HG02943 (cell line): ENCODE results near the gene C4orf50.
"Not testable (repeated sequence)": the region's sequence is repeated elsewhere in the genome, so short reads cannot be mapped to it uniquely, and the experiment has no call there.

Experiments
- ATAC-seq: cut with Tn5 transposase; IDR thresholded peaks from one replicate; pipeline ENCODE4 v1.9.1; 2021; ENCODE audit warnings: mild to moderate bottlenecking, low read depth, moderate library complexity; ENCODE audit not compliant: unreplicated experiment

The C4orf50 gene

GRCh38 chr4:5995901-5996623 lies 22.2 kb downstream of the C4orf50 start:
- no peak for ATAC-seq

- no peak for ATAC-seq
Measured at GRCh38 chr4:5993876-5994811, 24.1 kb downstream of the C4orf50 start.

- not testable (repeated sequence) for ATAC-seq
Measured at GRCh38 chr4:5993346-5993745, 24.9 kb downstream of the C4orf50 start.

- ATAC-seq = no peak
Measured at GRCh38 chr4:5992828-5993321, 25.4 kb downstream of the C4orf50 start.

GRCh38 chr4:5992171-5992827 lies 25.9 kb downstream of the C4orf50 start:
- ATAC-seq = no peak

GRCh38 chr4:5991405-5991804 lies 26.8 kb downstream of the C4orf50 start:
- ATAC-seq = no peak

- ATAC-seq = no peak
Measured at GRCh38 chr4:5990446-5991160, 27.6 kb downstream of the C4orf50 start.

GRCh38 chr4:5989236-5990225 lies 28.7 kb downstream of the C4orf50 start:
- ATAC-seq = no peak

GRCh38 chr4:5988086-5988845 lies 30.0 kb downstream of the C4orf50 start:
- no peak for ATAC-seq

GRCh38 chr4:5984843-5985242 lies 33.4 kb downstream of the C4orf50 start:
- no peak for ATAC-seq

GRCh38 chr4:5982156-5982973 lies 35.9 kb downstream of the C4orf50 start:
- ATAC-seq = no peak

GRCh38 chr4:5980436-5981155 lies 37.6 kb downstream of the C4orf50 start:
- ATAC-seq = no peak

GRCh38 chr4:5979981-5980380 lies 38.2 kb downstream of the C4orf50 start:
- no peak for ATAC-seq

- ATAC-seq = no peak
Measured at GRCh38 chr4:5976921-5977320, 41.3 kb downstream of the C4orf50 start.

GRCh38 chr4:5976431-5976830 lies 41.8 kb downstream of the C4orf50 start:
- ATAC-seq = no peak

- no peak for ATAC-seq
Measured at GRCh38 chr4:5974321-5974720, 43.9 kb downstream of the C4orf50 start.
